PC-9 (cell line): ENCODE measurements around the gene NUP85. TPM values are rescaled to one million over a fixed set of nuclear protein-coding genes. Genes with fewer than 3 reads are reported as not detected.

Experiments
- BruUV-seq: library from RNA; stranded (reverse); fragments of 400-500 nt; replicated peaks from 2 replicates; lab custom pipeline; 2021; lab: Mats Ljungman, UMichigan
- CTCF ChIA-PET: fragments of 300-600 bp; sonication (Branson Sonifier 250); formaldehyde crosslinking; loops from one replicate; lab custom pipeline; 2022; ENCODE audit warnings: antibody characterized with exemption; lab: Charles Lee
- POLR2A ChIA-PET: fragments of 300-600 bp; sonication (Branson Sonifier 250); formaldehyde crosslinking; loops from one replicate; lab custom pipeline; 2022; ENCODE audit warnings: antibody characterized with exemption; ENCODE audit not compliant: unreplicated experiment; lab: Charles Lee
- DNase-seq, 2 experiments: peaks; one replicate each; pipeline versions ENCODE4 v3.0.0 to v3.0.0-alpha.2; 2015 to 2022; ENCODE audit warnings: mixed read lengths in 1 of 2
- H2AFZ ChIP-seq: fragments of 200-600 bp; sonication (generic); 2 replicates; pipeline ENCODE4 v1.8.1; 2017; ENCODE audit warnings: antibody characterized with exemption
- H3F3A ChIP-seq: fragments of 200-600 bp; sonication (generic); 2 replicates; pipeline ENCODE4 v1.8.1; 2017; ENCODE audit warnings: antibody characterized with exemption, mild to moderate bottlenecking, low read depth; ENCODE audit not compliant: insufficient read depth
- H3K27ac ChIP-seq: fragments of 200-600 bp; sonication (generic); 2 replicates; pipeline ENCODE4 v1.6.1; 2016; ENCODE audit warnings: mixed run types
- H3K27me3 ChIP-seq: fragments of 200-600 bp; sonication (generic); 2 replicates; pipeline ENCODE4 v1.6.1; 2016; ENCODE audit warnings: low read depth, mixed run types; ENCODE audit not compliant: insufficient read depth
- H3K36me3 ChIP-seq: fragments of 200-600 bp; sonication (generic); 2 replicates; pipeline ENCODE4 v1.6.1; 2016; ENCODE audit warnings: low read depth, mixed run types
- H3K4me1 ChIP-seq: fragments of 200-600 bp; sonication (generic); replicated peaks from 2 replicates; pipeline ENCODE4 v1.6.1; 2016; ENCODE audit warnings: mixed run types; ENCODE audit not compliant: insufficient read depth
- H3K4me2 ChIP-seq: fragments of 200-600 bp; sonication (generic); 2 replicates; pipeline ENCODE4 v1.6.1; 2017; ENCODE audit warnings: mixed run types
- H3K4me3 ChIP-seq: fragments of 200-600 bp; sonication (generic); 2 replicates; pipeline ENCODE4 v1.6.1; 2016; ENCODE audit warnings: mixed run types
- H3K79me2 ChIP-seq: fragments of 200-600 bp; sonication (generic); 2 replicates; pipeline ENCODE4 v1.6.1; 2017; ENCODE audit warnings: low read depth, mixed run types
- H3K9me2 ChIP-seq: fragments of 200-600 bp; sonication (generic); 2 replicates; pipeline ENCODE4 v1.8.1; 2017; ENCODE audit warnings: mild to moderate bottlenecking; ENCODE audit not compliant: insufficient read depth
- H3K9me3 ChIP-seq: fragments of 200-600 bp; sonication (generic); 2 replicates; pipeline ENCODE4 v1.8.1; 2016; ENCODE audit warnings: low read depth; ENCODE audit not compliant: insufficient read depth
- H4K20me1 ChIP-seq: fragments of 200-600 bp; sonication (generic); 2 replicates; pipeline ENCODE4 v1.8.1; 2017; ENCODE audit not compliant: insufficient read depth
- CTCF ChIP-seq: fragments of 200-600 bp; sonication (generic); conservative IDR thresholded peaks from 2 replicates; pipeline ENCODE4 v1.6.1; 2017; ENCODE audit warnings: mixed run types, antibody characterized with exemption, mild to moderate bottlenecking, moderate library complexity
- EZH2 ChIP-seq: fragments of 200-600 bp; sonication (generic); IDR thresholded peaks from 2 replicates; pipeline ENCODE4 v1.8.0; 2017; ENCODE audit warnings: antibody characterized with exemption, low read depth
- intact Hi-C: fragments of 100-400 bp; cut with micrococcal nuclease; formaldehyde crosslinking; loops from one replicate; pipeline ENCODE4 v1.10.0; 2022; ENCODE audit not compliant: unreplicated experiment
- total RNA-seq: library from RNA; stranded (reverse); gene quantifications from 2 replicates; pipeline ENCODE4 v1.2.3, GENCODE V29; 2021

The NUP85 gene
- total RNA-seq, 1 experiment from 2014 or later: 73.1 TPM

- DNase-seq: no peak
- Histone ChIP-seq H3K9me3 (no peaks in the 10 kb centered on the region), H3K36me3 (peaks cover 14% of the 10 kb centered on the region; the same call in 1 of the 2 replicates), H3K4me3 (no peak overlapping the region), H3K9me2 (no peaks in the 10 kb centered on the region), H3K4me1 (no peaks in the 10 kb centered on the region), H4K20me1 (0 out of 2 replicates have a peak, but pooled peaks cover 7% of the 10 kb centered on the region), H3K27me3 (no peaks in the 10 kb centered on the region), H3K79me2 (no peaks in the 10 kb centered on the region), H2AFZ (no peak overlapping the region), H3F3A (0 out of 2 replicates have a peak, but pooled peaks cover 4% of the 10 kb centered on the region), H3K4me2 (no peak overlapping the region), H3K27ac (no peak overlapping the region)
- BruUV-seq: no TSS peak
- ChIA-PET CTCF (no interaction called here), POLR2A (no interaction called here)
- TF ChIP-seq CTCF: no peak
- no peak for TF ChIP-seq EZH2
- intact Hi-C loops: no loop called here
Observed at GRCh38 chr17:75227729-75228128, 22.2 kb downstream of the NUP85 start.

- Histone ChIP-seq H3K79me2 (no peaks in the 10 kb centered on the region), H3F3A (0 out of 2 replicates have a peak, but pooled peaks cover 4% of the 10 kb centered on the region), H4K20me1 (0 out of 2 replicates have a peak, but pooled peaks cover 7% of the 10 kb centered on the region), H3K9me3 (no peaks in the 10 kb centered on the region), H2AFZ (no peak overlapping the region), H3K4me2 (no peak overlapping the region), H3K27ac (no peak overlapping the region), H3K27me3 (no peaks in the 10 kb centered on the region), H3K36me3 (peaks cover 19% of the 10 kb centered on the region; the same call in 1 of the 2 replicates), H3K4me1 (no peaks in the 10 kb centered on the region), H3K9me2 (no peaks in the 10 kb centered on the region), H3K4me3 (no peak overlapping the region)
- intact Hi-C loops: no loop called here
- TF ChIP-seq CTCF (no peak), EZH2 (no peak)
- POLR2A ChIA-PET: interaction anchor here (0.6 kb wide), 1 partner anchor 41 kb away, joined by 18 read pairs; no protein-coding TSS in a partner anchor
- no peak for DNase-seq
- no TSS peak for BruUV-seq
- CTCF ChIA-PET: no interaction called here
Observed at GRCh38 chr17:75228305-75228704, 22.8 kb downstream of the NUP85 start.

- Histone ChIP-seq H3K27me3 (no peaks in the 10 kb centered on the region), H3K9me3 (no peaks in the 10 kb centered on the region), H2AFZ (no peak overlapping the region), H3K4me2 (no peak overlapping the region), H3K9me2 (no peaks in the 10 kb centered on the region), H3K4me3 (no peak overlapping the region), H3F3A (0 out of 2 replicates have a peak, but pooled peaks cover 4% of the 10 kb centered on the region), H3K4me1 (no peaks in the 10 kb centered on the region), H4K20me1 (0 out of 2 replicates have a peak, but pooled peaks cover 7% of the 10 kb centered on the region), H3K79me2 (no peaks in the 10 kb centered on the region), H3K27ac (no peak overlapping the region), H3K36me3 (peaks cover 19% of the 10 kb centered on the region; the same call in 1 of the 2 replicates)
- ChIA-PET POLR2A (interaction anchor here (0.6 kb wide), 1 partner anchor 40 kb away, joined by 18 read pairs; no protein-coding TSS in a partner anchor), CTCF (interaction anchor here (0.6 kb wide), 1 partner anchor 88 kb away, joined by 4 read pairs; no protein-coding TSS in a partner anchor)
- no peak for TF ChIP-seq EZH2
- no TSS peak for BruUV-seq
- intact Hi-C loops: no loop called here
- no peak for DNase-seq
Observed at GRCh38 chr17:75228847-75229246, 23.4 kb downstream of the NUP85 start.
